Esophagus (tissue), 2 donors: ENCODE measurements around the gene TMEM129. TPM values are rescaled to one million over a fixed set of nuclear protein-coding genes. Genes with fewer than 3 reads are reported as not detected.

Experiments used
- H3K27ac ChIP-seq, 2 donors: one replicate each; pipeline ENCODE4 v1.5.1; 2013; ENCODE audit warnings: low read depth in 2 of 2, mild to moderate bottlenecking in 2 of 2, inconsistent platforms in 1 of 2, low read length in 1 of 2, moderate library complexity in 1 of 2
- H3K27me3 ChIP-seq, 2 donors: one replicate each; pipeline ENCODE4 v1.6.1; 2013; ENCODE audit warnings: low read length in 2 of 2, control low read depth in 1 of 2, mild to moderate bottlenecking in 1 of 2; ENCODE audit not compliant: insufficient read depth in 2 of 2, control insufficient read depth in 1 of 2
- H3K36me3 ChIP-seq, 2 donors: one replicate each; pipeline ENCODE4 v1.6.1; 2013; ENCODE audit warnings: low read length in 1 of 2; ENCODE audit not compliant: control insufficient read depth in 2 of 2, insufficient read depth in 2 of 2
- H3K4me1 ChIP-seq, 2 donors: one replicate each; pipeline ENCODE4 v1.6.1; 2013; ENCODE audit warnings: low read length in 1 of 2; ENCODE audit not compliant: control insufficient read depth in 2 of 2, insufficient read depth in 2 of 2
- H3K4me3 ChIP-seq, 2 donors: one replicate each; pipeline ENCODE4 v1.5.1; 2013; ENCODE audit warnings: low read length in 2 of 2, mild to moderate bottlenecking in 2 of 2, low read depth in 1 of 2, moderate library complexity in 1 of 2
- H3K9me3 ChIP-seq, 2 donors: one replicate each; pipeline ENCODE4 v1.6.1; 2013; ENCODE audit warnings: mild to moderate bottlenecking in 2 of 2, low read depth in 1 of 2, low read length in 1 of 2, moderate library complexity in 1 of 2; ENCODE audit not compliant: control insufficient read depth in 2 of 2, insufficient read depth in 1 of 2
- WGBS, 2 donors: extraction: QIAGEN DNeasy Blood & Tissue Kit; methylation state at CpG; one replicate each; pipeline ENCODE4 v1.1.7; 2013; 5-methylcytosine and 5-hydroxymethylcytosine counted together
- polyA plus RNA-seq, 2 donors: library from polyadenylated mRNA; stranded (reverse); fragments of 200-250 nt; gene quantifications; one replicate each; pipeline ENCODE4 v1.2.3, GENCODE V29; 2013
- donor health status: healthy with polysubstance abuse.
- donor health status: Bipolar disorder and iron deficiency.

TMEM129 gene
- polyA plus RNA-seq, 2 donors = 21.8 to 25.6 TPM

DNA sequence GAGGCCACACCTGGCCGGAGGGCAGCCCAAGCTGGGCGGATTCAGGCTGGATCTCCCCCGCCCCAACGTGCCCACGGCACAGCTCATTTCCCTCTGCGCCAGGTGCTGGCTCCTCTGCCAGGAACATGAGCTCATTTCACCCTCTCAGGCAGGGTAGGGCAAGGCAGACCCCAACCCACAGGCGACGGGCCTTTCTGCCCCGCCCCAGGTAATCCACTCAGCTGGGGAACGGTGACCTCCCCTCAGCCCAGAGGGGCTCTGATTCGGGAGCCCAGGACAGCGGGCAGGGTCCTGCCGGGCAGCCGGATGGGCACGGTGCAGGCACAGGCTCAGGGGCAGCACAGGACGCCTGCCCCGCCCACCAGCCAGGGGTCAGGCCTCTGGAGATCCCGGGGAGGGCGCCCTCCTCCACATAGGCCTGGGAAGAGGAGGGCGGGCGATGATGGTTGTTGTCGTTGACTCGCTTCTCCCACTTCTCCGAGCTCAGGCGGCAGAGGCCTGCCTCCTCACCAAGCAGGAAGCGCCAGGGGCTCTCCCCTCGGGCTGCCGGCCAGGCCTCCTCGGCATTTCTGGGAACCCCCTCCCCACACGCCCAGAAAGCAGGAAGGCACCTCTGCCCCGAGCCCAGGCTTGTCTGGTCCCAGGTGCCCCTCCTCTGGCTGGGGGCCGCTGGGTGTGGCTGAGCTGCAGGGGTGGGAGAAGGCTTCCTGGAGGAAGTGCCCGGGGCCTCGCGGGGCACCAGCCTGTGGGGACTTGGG, 31.3 kb upstream of the TMEM129 start:
- no peaks in the 10 kb centered on the region for H3K27me3 ChIP-seq
- H3K36me3 ChIP-seq = no peaks in the 10 kb centered on the region
- WGBS, 2 donors = 26 to 35% methylated on average over 32 to 35 of the region's 35 CpGs
- no peak overlapping the region for H3K4me3 ChIP-seq
- H3K9me3 ChIP-seq = no peaks in the 10 kb centered on the region
- peaks cover 22 to 50% of the 10 kb centered on the region in 2 donors for H3K4me1 ChIP-seq
- peak overlapping the region; percentile 72 to 95 for H3K27ac ChIP-seq

DNA sequence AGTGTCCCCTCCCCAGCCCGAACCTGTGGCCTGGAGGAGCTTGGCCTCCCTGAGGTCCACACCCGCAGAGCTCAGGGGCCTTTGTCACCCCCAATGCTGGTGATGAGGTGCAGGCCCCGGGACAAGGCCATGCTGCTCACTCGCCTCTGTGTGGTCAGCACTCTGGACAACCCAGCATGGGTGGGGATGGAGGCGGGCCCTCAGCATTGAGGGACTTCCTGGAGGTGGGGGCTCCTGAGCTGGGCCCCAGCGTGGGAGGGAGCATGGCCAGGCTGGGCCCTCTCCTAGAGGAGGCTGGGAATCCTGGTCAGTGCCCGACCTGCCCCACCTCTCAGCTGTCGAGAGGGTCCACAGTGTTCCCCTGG, 30.8 kb upstream of the TMEM129 start:
- Histone ChIP-seq H3K27ac (peak overlapping the region; percentile 72 to 95), H3K27me3 (no peaks in the 10 kb centered on the region), H3K4me1 (peaks cover 22 to 47% of the 10 kb centered on the region in 2 donors)

DNA sequence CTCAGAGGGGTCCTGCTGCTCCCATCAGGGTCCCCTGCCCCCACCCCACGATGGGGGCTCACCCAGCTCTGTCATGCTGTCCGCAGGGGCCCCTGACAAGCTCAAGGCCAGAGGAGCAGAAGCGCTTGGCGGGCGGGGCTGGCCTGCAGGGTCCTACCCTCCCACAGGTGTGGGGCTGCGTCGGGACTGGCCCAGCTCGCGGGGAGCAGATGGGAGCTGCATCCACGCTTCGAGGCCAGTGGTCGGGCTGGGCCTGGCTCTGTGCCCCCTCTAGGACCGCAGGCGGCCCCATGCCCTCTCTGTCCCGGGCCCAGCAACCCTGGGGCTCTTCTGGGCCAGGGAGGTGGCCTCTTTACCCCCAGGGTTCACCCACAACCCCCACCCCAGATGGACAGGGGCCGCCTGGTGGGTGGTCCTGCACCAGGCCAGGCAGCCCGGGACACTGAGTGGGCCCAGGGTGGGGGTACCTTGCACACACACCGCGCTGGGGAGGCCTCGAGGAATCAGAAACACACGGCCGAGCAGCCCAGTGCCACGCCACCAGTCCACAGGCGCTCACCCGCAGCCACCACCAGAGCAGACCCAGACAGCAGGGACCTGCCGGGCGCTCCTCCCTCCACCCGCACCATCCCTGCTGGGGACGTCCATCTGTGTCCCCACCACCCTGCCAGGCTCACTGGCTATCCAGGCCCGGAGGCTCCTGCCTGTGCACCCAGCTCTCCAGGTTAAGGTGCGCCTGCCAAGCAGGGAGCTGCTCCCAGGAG, 30.2 kb upstream of the TMEM129 start:
- WGBS, 2 donors = 70 to 75% methylated on average over 31 of the region's 31 CpGs

More for the DNA sequence above, 30.8 kb upstream of the TMEM129 start:
- Histone ChIP-seq H3K36me3 (no peaks in the 10 kb centered on the region), H3K4me3 (no peak overlapping the region), H3K9me3 (no peaks in the 10 kb centered on the region)
- WGBS, 2 donors = 50 to 53% methylated on average over 8 of the region's 8 CpGs

DNA sequence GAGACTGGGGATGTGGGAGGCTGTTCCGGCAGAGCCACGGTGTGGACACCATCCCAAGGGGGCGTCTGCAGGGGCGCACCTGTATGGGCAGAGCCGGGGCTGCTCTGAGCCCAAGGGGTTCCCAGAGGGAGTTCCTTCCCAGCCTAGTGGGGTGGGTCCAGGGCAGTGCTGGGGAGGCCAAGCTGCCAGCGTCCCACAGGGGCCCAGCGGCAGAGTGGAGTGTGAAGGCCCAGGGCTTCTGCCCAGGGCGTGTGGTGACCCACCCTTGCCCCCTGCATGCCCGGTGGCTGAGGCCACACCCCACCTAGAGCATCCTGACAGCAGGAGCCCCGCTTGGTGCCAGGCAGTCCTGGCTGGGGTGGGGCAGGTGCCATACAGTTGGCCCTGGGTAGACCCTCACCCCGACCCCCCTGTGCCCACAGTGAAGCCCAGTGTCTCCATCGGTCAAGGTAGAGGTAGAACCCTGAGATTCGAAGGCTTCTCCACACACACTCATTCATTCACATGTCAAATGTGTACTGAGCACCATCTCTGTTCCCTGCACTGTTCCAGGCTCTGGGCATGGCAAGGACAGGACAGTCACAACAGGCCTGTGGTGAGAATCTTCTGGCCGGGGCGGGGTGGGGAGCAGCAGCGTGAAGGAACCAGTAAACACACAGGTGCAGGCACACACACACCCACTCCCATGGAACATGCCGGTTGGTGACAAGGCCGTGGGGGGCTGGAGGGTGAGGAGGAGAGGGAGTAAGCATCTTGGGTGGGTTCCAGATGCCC, 29.4 kb upstream of the TMEM129 start:
- Histone ChIP-seq H3K36me3 (no peaks in the 10 kb centered on the region), H3K4me3 (no peak overlapping the region), H3K27me3 (no peaks in the 10 kb centered on the region), H3K27ac (peak overlapping the region in 1 of 2 donors; percentile 95), H3K4me1 (peaks cover 17 to 42% of the 10 kb centered on the region in 2 donors), H3K9me3 (no peaks in the 10 kb centered on the region)
- WGBS, 2 donors = 76 to 79% methylated on average over 18 of the region's 18 CpGs

More for the DNA sequence above, 30.2 kb upstream of the TMEM129 start:
- Histone ChIP-seq H3K4me3 (no peak overlapping the region), H3K4me1 (peaks cover 19 to 47% of the 10 kb centered on the region in 2 donors), H3K36me3 (no peaks in the 10 kb centered on the region), H3K9me3 (no peaks in the 10 kb centered on the region), H3K27me3 (no peaks in the 10 kb centered on the region), H3K27ac (peak overlapping the region; percentile 72 to 95)

DNA sequence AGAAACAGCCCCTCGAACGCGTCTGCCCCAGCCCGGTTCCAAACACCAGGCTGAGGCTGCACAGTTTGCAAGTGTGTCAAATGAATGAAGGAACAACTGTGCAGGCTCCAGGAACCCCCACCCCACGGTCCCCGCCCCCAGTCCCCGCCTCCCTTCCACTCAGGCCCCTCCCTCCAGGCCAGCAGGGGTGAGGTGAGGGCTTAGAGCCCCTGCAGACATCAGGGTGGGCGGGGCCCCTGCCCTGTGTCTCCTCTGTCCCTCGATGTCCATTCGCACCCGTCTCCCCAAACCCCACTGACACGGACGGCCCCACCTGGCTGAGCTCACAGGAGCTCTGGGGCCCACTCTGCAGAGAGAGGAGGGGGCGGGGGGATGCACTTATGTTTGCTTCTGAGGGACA, 28.7 kb upstream of the TMEM129 start:
- 75% methylated on average over 14 of the region's 14 CpGs for WGBS, 2 donors
- H3K36me3 ChIP-seq = no peaks in the 10 kb centered on the region
- H3K4me1 ChIP-seq = peaks cover 12 to 36% of the 10 kb centered on the region in 2 donors
- no peak overlapping the region for H3K27ac ChIP-seq
- H3K27me3 ChIP-seq = no peaks in the 10 kb centered on the region
- no peaks in the 10 kb centered on the region for H3K9me3 ChIP-seq
- no peak overlapping the region for H3K4me3 ChIP-seq

DNA sequence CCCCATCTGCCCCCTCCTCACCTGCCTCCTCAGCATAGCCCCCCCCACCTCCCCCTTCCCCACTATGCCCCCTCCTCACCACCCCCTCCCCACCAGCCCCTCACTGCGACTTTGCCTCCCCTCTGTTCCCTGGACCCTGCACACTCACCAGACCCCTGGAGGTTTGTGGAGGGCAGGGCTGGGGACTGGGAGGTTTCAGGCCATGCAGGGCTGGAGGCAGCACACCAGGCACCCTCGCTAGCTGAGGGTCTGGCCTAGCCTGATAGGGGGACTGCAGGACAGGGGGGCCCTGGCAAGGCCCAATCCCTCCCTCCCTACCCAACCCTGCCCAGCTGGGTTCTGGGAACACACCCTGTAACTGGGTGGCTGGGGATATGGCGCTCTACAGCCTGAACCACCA, 28.2 kb upstream of the TMEM129 start:
- H3K27me3 ChIP-seq = no peaks in the 10 kb centered on the region
- no peak overlapping the region for H3K27ac ChIP-seq
- H3K36me3 ChIP-seq = peaks cover 0 to 1% of the 10 kb centered on the region in 2 donors
- no peaks in the 10 kb centered on the region for H3K9me3 ChIP-seq
- WGBS, 2 donors = 60 to 69% methylated on average over 3 of the region's 3 CpGs
- H3K4me3 ChIP-seq = no peak overlapping the region
- peaks cover 9 to 37% of the 10 kb centered on the region in 2 donors for H3K4me1 ChIP-seq

DNA sequence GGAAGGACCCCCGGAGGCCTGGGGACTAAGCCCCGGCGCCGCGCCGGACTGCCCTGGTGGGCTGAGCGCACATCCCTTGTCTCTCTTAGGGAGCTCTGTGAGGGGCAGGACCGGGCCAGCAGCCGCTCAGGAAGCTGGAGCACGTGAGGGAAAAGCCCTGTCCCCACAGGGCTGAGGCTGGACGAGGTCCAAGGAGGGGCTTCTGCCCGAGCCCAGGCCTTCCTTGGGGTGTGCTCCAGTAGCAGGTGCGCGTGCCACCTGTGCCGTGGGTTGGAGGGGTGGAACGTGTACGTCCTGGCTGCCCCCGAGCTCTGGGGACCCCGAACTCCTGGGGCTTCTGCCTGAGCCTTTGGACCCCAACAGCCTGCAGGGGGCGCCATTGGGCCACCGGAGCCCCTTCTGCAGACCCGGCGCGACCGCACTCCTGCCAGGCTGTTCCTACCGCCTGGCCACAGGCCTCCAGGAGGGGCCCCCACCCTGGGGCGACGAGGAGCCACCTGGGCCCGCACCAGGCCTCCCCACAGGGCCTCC, 27.4 kb upstream of the TMEM129 start:
- peaks cover 6 to 30% of the 10 kb centered on the region in 2 donors for H3K4me1 ChIP-seq

DNA sequence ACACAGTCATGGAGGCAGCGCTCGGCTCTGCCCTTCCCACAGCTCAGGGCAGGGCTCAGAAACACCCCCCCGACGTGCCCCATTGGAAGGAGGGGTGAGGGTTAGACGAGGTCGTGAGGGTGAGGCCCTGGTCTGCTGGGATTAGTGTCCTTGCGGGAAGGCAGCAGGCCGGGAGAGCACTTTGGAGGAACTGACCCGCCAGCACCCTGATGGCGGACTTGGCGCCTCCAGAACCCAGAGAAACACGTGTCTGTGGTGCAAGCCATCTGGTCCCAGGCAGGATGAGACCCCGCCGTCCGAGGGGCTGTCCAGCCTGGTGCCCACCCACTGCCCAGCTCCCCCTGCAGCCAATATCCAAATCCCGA, 26.5 kb upstream of the TMEM129 start:
- no peaks in the 10 kb centered on the region for H3K27me3 ChIP-seq
- no peak overlapping the region for H3K27ac ChIP-seq
- 80 to 83% methylated on average over 16 of the region's 16 CpGs for WGBS, 2 donors
- no peaks in the 10 kb centered on the region for H3K9me3 ChIP-seq
- peaks cover 4 to 21% of the 10 kb centered on the region in 2 donors for H3K4me1 ChIP-seq
- H3K36me3 ChIP-seq = peaks cover 0 to 8% of the 10 kb centered on the region in 2 donors
- no peak overlapping the region for H3K4me3 ChIP-seq

More for the DNA sequence above, 27.4 kb upstream of the TMEM129 start:
- H3K27ac ChIP-seq = no peak overlapping the region
- H3K9me3 ChIP-seq = no peaks in the 10 kb centered on the region
- peaks cover 0 to 7% of the 10 kb centered on the region in 2 donors for H3K36me3 ChIP-seq
- H3K4me3 ChIP-seq = no peak overlapping the region
- no peaks in the 10 kb centered on the region for H3K27me3 ChIP-seq
- 3 to 4% methylated on average over 20 to 29 of the region's 29 CpGs for WGBS, 2 donors

DNA sequence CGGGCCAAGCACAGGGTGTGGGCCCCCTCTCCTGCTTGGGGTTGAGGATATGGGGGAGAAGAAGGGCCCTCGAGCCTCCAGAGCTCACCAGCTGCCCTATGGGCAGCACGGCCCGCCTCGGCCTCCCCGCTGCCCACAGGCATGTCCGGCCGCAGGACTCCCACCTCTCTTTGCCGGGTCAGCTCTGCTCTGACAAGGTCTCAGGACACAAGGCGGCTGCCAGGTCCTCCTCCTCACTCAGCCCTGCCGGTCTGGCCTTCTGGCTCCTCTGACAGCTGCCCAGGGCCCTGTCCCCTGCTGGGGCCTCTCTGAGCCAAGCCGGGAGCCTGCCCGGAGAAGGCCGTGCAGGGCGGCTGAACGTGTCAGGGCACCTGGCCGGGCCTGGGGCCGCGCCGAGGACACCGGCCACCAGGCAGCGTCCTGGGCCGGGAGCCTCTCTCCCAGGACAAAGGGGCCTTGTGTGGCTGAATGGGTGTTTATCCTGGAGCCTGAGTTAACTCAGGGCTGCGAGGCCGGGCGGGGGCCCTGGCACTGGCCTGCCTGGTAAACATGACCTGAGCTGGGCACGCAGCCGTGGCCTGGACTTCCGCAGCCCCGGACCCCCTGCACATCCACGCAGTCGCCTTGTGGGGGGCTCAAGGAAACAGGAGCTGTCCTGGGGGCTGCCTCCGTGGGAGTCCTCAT, 25.9 kb upstream of the TMEM129 start:
- Histone ChIP-seq H3K27ac (no peak overlapping the region), H3K4me1 (peaks cover 4 to 16% of the 10 kb centered on the region in 2 donors), H3K27me3 (no peaks in the 10 kb centered on the region), H3K4me3 (no peak overlapping the region), H3K9me3 (no peaks in the 10 kb centered on the region), H3K36me3 (peaks cover 0 to 8% of the 10 kb centered on the region in 2 donors)
- 77 to 83% methylated on average over 33 of the region's 33 CpGs for WGBS, 2 donors
